Endometrial microvascular endothelial cells (primary cell): ENCODE data around the gene POLR2H. TPM values are rescaled to one million over a fixed set of nuclear protein-coding genes. Genes with fewer than 3 reads are reported as not detected.

ENCODE experiments used
- in situ Hi-C: cut with HindIII; loops from 2 replicates; pipeline ENCODE4 v1.10.0; 2017; ENCODE audit warnings: low sequenced_read_pairs, low pct_unique_long_range_greater_than_20kb; ENCODE audit errors: inconsistent ontology term
- total RNA-seq: library from RNA; depleted of rRNA; stranded (reverse); fragments of >200 nt; gene quantifications from one replicate; pipeline ENCODE4 v1.2.3, GENCODE V29; 2015; ENCODE audit errors: inconsistent ontology term

POLR2H gene
- total RNA-seq, 1 donor from 2014 or later, result 172 TPM

GRCh38 chr3:184361932-184362667, 590 bp downstream of the POLR2H start:
- in situ Hi-C loops, result no loop called here

GRCh38 chr3:184362668-184363546, 1.4 kb downstream of the POLR2H start:
- in situ Hi-C loops, result no loop called here

- in situ Hi-C loops, result no loop called here
These were observed 5.2 kb downstream of the POLR2H start for GRCh38 chr3:184366619-184367289.

- in situ Hi-C loops, result no loop called here
These were observed 6.6 kb downstream of the POLR2H start for GRCh38 chr3:184368116-184368515.

GRCh38 chr3:184368586-184369183, 7.2 kb downstream of the POLR2H start:
- in situ Hi-C loops, result no loop called here

GRCh38 chr3:184371570-184372018, 10.1 kb downstream of the POLR2H start:
- in situ Hi-C loops, result no loop called here

GRCh38 chr3:184372296-184372821, 10.8 kb downstream of the POLR2H start:
- in situ Hi-C loops, result no loop called here

- in situ Hi-C loops, result no loop called here
These were observed 11.4 kb downstream of the POLR2H start for GRCh38 chr3:184372911-184373310.

GRCh38 chr3:184373422-184373821, 11.9 kb downstream of the POLR2H start:
- in situ Hi-C loops, result no loop called here

- in situ Hi-C loops, result no loop called here
These were observed 14.4 kb downstream of the POLR2H start for GRCh38 chr3:184375747-184376461.

- in situ Hi-C loops, result no loop called here
These were observed 15.9 kb downstream of the POLR2H start for GRCh38 chr3:184377374-184377773.

GRCh38 chr3:184377882-184378445, 16.5 kb downstream of the POLR2H start, which contains the start of gene THPO:
Gene THPO, minus strand, starts transcription at chr3:184378207. Its CDS starts 1,948 bp downstream, at chr3:184376259.
- in situ Hi-C loops, result no loop called here

- in situ Hi-C loops, result no loop called here
These were observed 17.3 kb downstream of the POLR2H start for GRCh38 chr3:184378651-184379357.

- in situ Hi-C loops, result no loop called here
These were observed 18.1 kb downstream of the POLR2H start, which contains the start of gene CHRD for GRCh38 chr3:184379358-184380184. Gene CHRD, plus strand, starts transcription at chr3:184380054. Its CDS starts 265 bp downstream, at chr3:184380319.

- in situ Hi-C loops, result no loop called here
These were observed 18.7 kb downstream of the POLR2H start for GRCh38 chr3:184380185-184380626.

GRCh38 chr3:184380627-184381260, 19.2 kb downstream of the POLR2H start:
- in situ Hi-C loops, result no loop called here
